ENCODE data around the gene PRAMEF12. TPM values are rescaled to one million over a fixed set of nuclear protein-coding genes. Genes with fewer than 3 reads are reported as not detected.
"Not testable (repeated sequence)": the region's sequence is repeated elsewhere in the genome, so short reads cannot be mapped to it uniquely, and the experiment has no call there.

The PRAMEF12 gene
- polyA plus RNA-seq, 3 donors, result not detected

- 48 to 68% (median 65%) methylated on average over 5 of the region's 5 CpGs for WGBS, 3 donors
- no peak overlapping the region for H3K27ac ChIP-seq (ENCODE audit: low read depth, low read length)
Observed at GRCh38 chr1:12764016-12764415, 9.5 kb upstream of the PRAMEF12 start.

GRCh38 chr1:12769031-12769430 is 4.5 kb upstream of the PRAMEF12 start:
- WGBS, 3 donors, result 62 to 81% (median 64%) methylated on average over 2 of the region's 2 CpGs
- H3K27ac ChIP-seq (ENCODE audit: low read depth, low read length), result no peak overlapping the region

- 44 to 60% (median 44%) methylated on average over 7 of the region's 7 CpGs for WGBS, 3 donors
Observed at GRCh38 chr1:12769976-12770505, 3.5 kb upstream of the PRAMEF12 start.

GRCh38 chr1:12770620-12771019 is 2.9 kb upstream of the PRAMEF12 start:
- no peak overlapping the region for H3K27ac ChIP-seq (ENCODE audit: low read depth, low read length)
- WGBS, 3 donors, result 68 to 73% (median 71%) methylated on average over 2 of the region's 2 CpGs

More at GRCh38 chr1:12769976-12770505, 3.5 kb upstream of the PRAMEF12 start:
- no peak overlapping the region for H3K27ac ChIP-seq (ENCODE audit: low read depth, low read length)

GRCh38 chr1:12771186-12771585 is 2.4 kb upstream of the PRAMEF12 start:
- no peak overlapping the region for H3K27ac ChIP-seq (ENCODE audit: low read depth, low read length)
- WGBS, 3 donors, result 54 to 75% (median 72%) methylated on average over 5 of the region's 5 CpGs

GRCh38 chr1:12772520-12772919 is 1.0 kb upstream of the PRAMEF12 start:
- H3K27ac ChIP-seq (ENCODE audit: low read depth, low read length), result no peak overlapping the region
- WGBS, 3 donors, result 73 to 91% (median 89%) methylated on average over 5 of the region's 5 CpGs

GRCh38 chr1:12774801-12775345 is 1.3 kb downstream of the PRAMEF12 start:
- 76 to 88% (median 87%) methylated on average over 5 of the region's 5 CpGs for WGBS, 3 donors

GRCh38 chr1:12775443-12775842 is 1.9 kb downstream of the PRAMEF12 start:
- WGBS, 3 donors, result 72 to 84% (median 73%) methylated on average over 8 of the region's 8 CpGs
- H3K27ac ChIP-seq (ENCODE audit: low read depth, low read length), result no peak overlapping the region

More at GRCh38 chr1:12774801-12775345, 1.3 kb downstream of the PRAMEF12 start:
- no peak overlapping the region for H3K27ac ChIP-seq (ENCODE audit: low read depth, low read length)

- no peak overlapping the region for H3K27ac ChIP-seq (ENCODE audit: low read depth, low read length)
- WGBS, 3 donors, result 78 to 89% (median 88%) methylated on average over 15 of the region's 15 CpGs
Observed at GRCh38 chr1:12776801-12777557, 3.4 kb downstream of the PRAMEF12 start.

GRCh38 chr1:12778061-12778460 is 4.5 kb downstream of the PRAMEF12 start:
- WGBS, 3 donors, result 66 to 87% (median 84%) methylated on average over 4 of the region's 4 CpGs
- no peak overlapping the region for H3K27ac ChIP-seq (ENCODE audit: low read depth, low read length)

GRCh38 chr1:12778907-12779306 is 5.4 kb downstream of the PRAMEF12 start:
- WGBS, 3 donors, result 80% methylated on average over 6 of the region's 6 CpGs
- no peak overlapping the region for H3K27ac ChIP-seq (ENCODE audit: low read depth, low read length)

GRCh38 chr1:12781488-12781887 is 8.0 kb downstream of the PRAMEF12 start:
- not testable (repeated sequence) for H3K27ac ChIP-seq (ENCODE audit: low read depth, low read length)
- WGBS, 3 donors, result 79 to 86% (median 81%) methylated on average over 4 of the region's 5 CpGs

- WGBS, 3 donors, result 29 to 48% (median 41%) methylated on average over 6 of the region's 7 CpGs
- not testable (repeated sequence) for H3K27ac ChIP-seq (ENCODE audit: low read depth, low read length)
Observed at GRCh38 chr1:12783783-12784182, 10.2 kb downstream of the PRAMEF12 start.

GRCh38 chr1:12784729-12785128 is 11.2 kb downstream of the PRAMEF12 start:
- 81 to 92% (median 87%) methylated on average over 7 to 8 of the region's 8 CpGs for WGBS, 3 donors
- not testable (repeated sequence) for H3K27ac ChIP-seq (ENCODE audit: low read depth, low read length)

- 77 to 83% (median 77%) methylated on average over 4 to 5 of the region's 5 CpGs for WGBS, 3 donors
- H3K27ac ChIP-seq (ENCODE audit: low read depth, low read length), result not testable (repeated sequence)
Observed at GRCh38 chr1:12791097-12791496, 17.6 kb downstream of the PRAMEF12 start, which contains the start of gene PRAMEF1. TSS of gene PRAMEF1 (plus strand) at chr1:12791397. CDS start at chr1:12793228, 1,831 bp downstream.

GRCh38 chr1:12798911-12799310 is 25.4 kb downstream of the PRAMEF12 start:
- no peak overlapping the region for H3K27ac ChIP-seq (ENCODE audit: low read depth, low read length)
- WGBS, 3 donors, result 57 to 68% (median 59%) methylated on average over 4 of the region's 4 CpGs

GRCh38 chr1:12799730-12800129 is 26.2 kb downstream of the PRAMEF12 start:
- no peak overlapping the region for H3K27ac ChIP-seq (ENCODE audit: low read depth, low read length)
- 49 to 75% (median 70%) methylated on average over 2 of the region's 2 CpGs for WGBS, 3 donors

- 71 to 84% (median 79%) methylated on average over 1 of the region's 1 CpG for WGBS, 3 donors
- no peak overlapping the region for H3K27ac ChIP-seq (ENCODE audit: low read depth, low read length)
Observed at GRCh38 chr1:12809933-12810332, 36.4 kb downstream of the PRAMEF12 start.

- no peak overlapping the region for H3K27ac ChIP-seq (ENCODE audit: low read depth, low read length)
- 62 to 71% (median 67%) methylated on average over 5 of the region's 5 CpGs for WGBS, 3 donors
Observed at GRCh38 chr1:12810691-12811408, 37.3 kb downstream of the PRAMEF12 start.

Measured in adipose tissue (tissue), 3 donors.